H9 (cell line): ENCODE measurements around the gene ZER1. TPM values are rescaled to one million over a fixed set of nuclear protein-coding genes. Genes with fewer than 3 reads are reported as not detected.
"Not testable (repeated sequence)": the region's sequence is repeated elsewhere in the genome, so short reads cannot be mapped to it uniquely, and the experiment has no call there.

Experiments used
- DNase-seq: peaks from one replicate; pipeline ENCODE4 v3.0.0-alpha.2; 2017
- H2AFZ ChIP-seq: one replicate; pipeline ENCODE4 v1.6.1; 2013; ENCODE audit warnings: mild to moderate bottlenecking, low read length, control low read depth, moderate library complexity
- H2AK5ac ChIP-seq: 2 replicates; pipeline ENCODE4 v1.6.1; 2013; ENCODE audit warnings: low read length, control low read depth, mixed read lengths; ENCODE audit not compliant: insufficient read length
- H2BK120ac ChIP-seq: one replicate; pipeline ENCODE4 v1.6.1; 2013; ENCODE audit warnings: low read depth, mild to moderate bottlenecking, low read length, control low read depth, inconsistent platforms; ENCODE audit not compliant: poor library complexity, severe bottlenecking
- H2BK12ac ChIP-seq: 2 replicates; pipeline ENCODE4 v1.6.1; 2013; ENCODE audit warnings: low read length, control low read depth, mixed read lengths, low read depth; ENCODE audit not compliant: insufficient read length
- H2BK15ac ChIP-seq: 2 replicates; pipeline ENCODE4 v1.6.1; 2013; ENCODE audit warnings: low read depth, low read length, control low read depth
- H2BK20ac ChIP-seq: one replicate; pipeline ENCODE4 v1.6.1; 2013; ENCODE audit warnings: low read depth, mild to moderate bottlenecking, low read length, control low read depth, inconsistent platforms; ENCODE audit not compliant: poor library complexity, severe bottlenecking
- H2BK5ac ChIP-seq: 2 replicates; pipeline ENCODE4 v1.6.1; 2013; ENCODE audit warnings: low read length, control low read depth, mixed read lengths; ENCODE audit not compliant: insufficient read length
- H3K14ac ChIP-seq: 2 replicates; pipeline ENCODE4 v1.6.1; 2013; ENCODE audit warnings: low read length, control low read depth; ENCODE audit not compliant: insufficient read depth
- H3K18ac ChIP-seq: 2 replicates; pipeline ENCODE4 v1.6.1; 2013; ENCODE audit warnings: low read depth, mild to moderate bottlenecking, mixed read lengths, low read length, control low read depth; ENCODE audit not compliant: insufficient read length
- H3K23ac ChIP-seq: 2 replicates; pipeline ENCODE4 v1.6.1; 2013; ENCODE audit warnings: low read length, control low read depth, mixed read lengths, low read depth; ENCODE audit not compliant: insufficient read length
- H3K23me2 ChIP-seq: 2 replicates; pipeline ENCODE4 v1.6.1; 2013; ENCODE audit warnings: low read depth, mild to moderate bottlenecking, mixed read lengths, low read length, control low read depth; ENCODE audit not compliant: insufficient read length, poor library complexity, severe bottlenecking
- H3K27ac ChIP-seq: 2 replicates; pipeline ENCODE4 v1.5.1; 2013; ENCODE audit warnings: low read length, control low read depth, mixed read lengths, low read depth; ENCODE audit not compliant: insufficient read length
- H3K27me3 ChIP-seq: 2 replicates; pipeline ENCODE4 v1.6.1; 2013; ENCODE audit warnings: low read length, control low read depth, inconsistent platforms; ENCODE audit not compliant: insufficient read depth
- H3K4ac ChIP-seq: 2 replicates; pipeline ENCODE4 v1.6.1; 2013; ENCODE audit warnings: low read depth, mild to moderate bottlenecking, control low read depth, inconsistent platforms, low read length, moderate library complexity
- H3K4me1 ChIP-seq: 2 replicates; pipeline ENCODE4 v1.6.1; 2013; ENCODE audit warnings: low read length, control low read depth, inconsistent platforms; ENCODE audit not compliant: insufficient read depth
- H3K4me2 ChIP-seq: 2 replicates; pipeline ENCODE4 v1.6.1; 2013; ENCODE audit warnings: low read length, control low read depth, mixed read lengths; ENCODE audit not compliant: insufficient read length, insufficient read depth
- H3K56ac ChIP-seq: 2 replicates; pipeline ENCODE4 v1.6.1; 2013; ENCODE audit warnings: low read depth, mild to moderate bottlenecking, mixed read lengths, low read length, control low read depth; ENCODE audit not compliant: insufficient read length
- H3K79me1 ChIP-seq: 2 replicates; pipeline ENCODE4 v1.6.1; 2013; ENCODE audit warnings: low read depth, mild to moderate bottlenecking, moderate library complexity, low read length, control low read depth, inconsistent platforms; ENCODE audit not compliant: insufficient read depth, poor library complexity, severe bottlenecking
- H3K79me2 ChIP-seq: 2 replicates; pipeline ENCODE4 v1.6.1; 2013; ENCODE audit warnings: low read length, control low read depth, inconsistent platforms; ENCODE audit not compliant: insufficient read depth
- H3K9ac ChIP-seq: 2 replicates; pipeline ENCODE4 v1.6.1; 2013; ENCODE audit warnings: low read length, control low read depth, mixed read lengths; ENCODE audit not compliant: insufficient read length; ENCODE audit errors: extremely low read depth
- H3K9me3 ChIP-seq: one replicate; pipeline ENCODE4 v1.6.1; 2013; ENCODE audit warnings: low read depth, low read length, inconsistent platforms; ENCODE audit not compliant: control insufficient read depth
- H3T11ph ChIP-seq: one replicate; pipeline ENCODE4 v1.6.1; 2013; ENCODE audit warnings: mild to moderate bottlenecking, low read length, control low read depth, inconsistent platforms
- H4K20me1 ChIP-seq: one replicate; pipeline ENCODE4 v1.6.1; 2013; ENCODE audit not compliant: control insufficient read depth, insufficient read length, insufficient read depth
- H4K5ac ChIP-seq: 2 replicates; pipeline ENCODE4 v1.6.1; 2013; ENCODE audit warnings: low read depth, mild to moderate bottlenecking, mixed read lengths, low read length, control low read depth; ENCODE audit not compliant: insufficient read length
- H4K8ac ChIP-seq: replicated peaks from 2 replicates; pipeline ENCODE4 v1.6.1; 2013; ENCODE audit warnings: low read length, control low read depth, mixed read lengths, low read depth; ENCODE audit not compliant: insufficient read length
- H4K91ac ChIP-seq: 2 replicates; pipeline ENCODE4 v1.6.1; 2013; ENCODE audit warnings: low read depth, mild to moderate bottlenecking, moderate library complexity, mixed read lengths, low read length, control low read depth; ENCODE audit not compliant: insufficient read length
- H3K27ac Mint-ChIP-seq, 3 experiments: 2 replicates in 2 of 3; 3 replicates in 1 of 3; pipeline ENCODE4 v1.8.0; 2020 to 2021; ENCODE audit warnings: mixed read lengths in 3 of 3, mild to moderate bottlenecking in 1 of 3, moderate library complexity in 1 of 3
- H3K27me3 Mint-ChIP-seq: 2 replicates; pipeline ENCODE4 v1.8.0; 2021; ENCODE audit warnings: low read depth, mild to moderate bottlenecking, moderate library complexity, mixed read lengths
- H3K36me3 Mint-ChIP-seq, 3 experiments: 2 replicates in 2 of 3; 3 replicates in 1 of 3; pipeline ENCODE4 v1.8.0; 2020 to 2021; ENCODE audit warnings: low read depth in 3 of 3, mixed read lengths in 3 of 3; ENCODE audit not compliant: insufficient read depth in 1 of 3
- H3K4me1 Mint-ChIP-seq, 2 experiments: 2 replicates each; pipeline ENCODE4 v1.8.0; 2020; ENCODE audit warnings: mixed read lengths in 2 of 2
- H3K4me3 Mint-ChIP-seq, 2 experiments: 2 replicates in 1 of 2; 3 replicates in 1 of 2; pipeline ENCODE4 v1.8.0; 2020 to 2021; ENCODE audit warnings: mild to moderate bottlenecking in 2 of 2, mixed read lengths in 2 of 2, moderate library complexity in 1 of 2
- H3K9me3 Mint-ChIP-seq, 2 experiments: 2 replicates in 1 of 2; 3 replicates in 1 of 2; pipeline ENCODE4 v1.8.0; 2020; ENCODE audit warnings: mild to moderate bottlenecking in 2 of 2, mixed read lengths in 2 of 2, moderate library complexity in 1 of 2
- WGBS: extraction: QIAGEN DNeasy Blood & Tissue Kit; methylation state at CpG from one replicate; pipeline ENCODE4 v1.1.7; 2013; ENCODE audit warnings: missing lambda C conversion rate, low lambda C conversion rate, mixed read lengths; ENCODE audit not compliant: insufficient read length; ENCODE audit errors: extremely low coverage; 5-methylcytosine and 5-hydroxymethylcytosine counted together
- total RNA-seq: library from RNA; stranded (reverse); gene quantifications from 2 replicates; pipeline ENCODE4 v1.2.1, GENCODE V29; 2021
- TF ChIP-seq, protein P1 (sequence below): fragments of 200-600 bp; sonication (generic); conservative IDR thresholded peaks from 3 replicates; pipeline ENCODE4 v1.8.0; 2021; ENCODE audit warnings: antibody characterized with exemption, mild to moderate bottlenecking

Gene ZER1
- total RNA-seq, 1 experiment from 2014 or later, result 24.2 TPM

DNA sequence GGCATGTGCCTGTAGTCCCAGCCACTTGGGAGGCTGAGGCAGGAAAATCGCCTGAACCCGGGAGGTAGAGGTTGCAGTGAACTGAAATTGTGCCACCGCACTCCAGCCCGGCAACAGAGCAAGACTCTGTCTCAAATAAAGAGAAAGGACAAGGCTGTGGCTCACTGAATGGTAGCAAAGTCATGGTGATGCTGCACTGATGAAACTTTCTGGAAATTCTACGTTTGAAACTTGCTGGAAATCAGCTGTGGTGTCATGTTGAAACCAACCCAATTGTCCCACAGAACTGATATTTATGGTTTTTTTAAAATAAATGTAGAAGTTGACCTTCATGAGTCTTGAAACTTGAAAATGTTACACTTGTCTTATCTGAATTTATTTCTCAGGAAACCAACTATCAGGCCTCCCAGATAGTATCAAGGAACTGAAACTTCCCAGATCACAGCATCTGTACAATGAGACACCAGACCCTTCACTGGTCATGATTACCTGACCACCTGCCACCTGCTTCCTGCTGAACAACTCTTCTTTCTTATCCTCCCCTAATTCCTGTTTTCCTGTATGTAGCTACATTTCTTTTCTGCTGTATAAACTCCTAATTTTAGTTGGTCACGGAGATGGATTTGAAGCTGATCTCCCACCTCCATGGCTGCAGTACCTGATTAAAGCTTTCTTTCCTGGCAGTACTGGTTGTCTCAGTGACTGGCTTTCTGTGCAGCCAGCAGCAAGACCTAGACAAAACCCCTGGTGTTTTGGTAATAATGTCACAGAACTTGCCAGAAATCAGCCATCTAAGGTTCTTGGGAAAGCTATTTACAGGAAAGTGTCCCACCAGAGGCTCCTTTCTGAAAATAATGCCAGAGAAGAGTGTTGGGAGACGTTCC, 9.7 kb upstream of the ZER1 start:
- no peak overlapping the region for H3K18ac ChIP-seq

DNA sequence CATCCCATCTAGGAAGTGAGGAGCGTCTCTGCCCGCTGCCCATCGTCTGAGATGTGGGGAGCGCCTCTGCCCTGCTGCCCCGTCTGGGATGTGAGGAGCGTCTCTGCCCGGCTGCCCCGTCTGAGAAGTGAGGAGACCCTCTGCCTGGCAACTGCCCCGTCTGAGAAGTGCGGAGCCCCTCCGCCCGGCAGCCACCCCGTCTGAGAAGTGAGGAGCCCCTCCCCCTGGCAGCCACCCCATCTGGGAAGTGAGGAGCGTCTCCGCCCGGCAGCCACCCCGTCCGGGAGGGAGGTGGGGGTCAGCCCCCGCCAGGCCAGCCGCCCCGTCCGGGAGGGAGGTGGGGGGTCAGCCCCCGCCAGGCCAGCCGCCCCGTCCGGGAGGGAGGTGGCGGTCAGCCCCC, 8.4 kb upstream of the ZER1 start:
- not testable (repeated sequence) for H2BK20ac ChIP-seq, H2BK120ac ChIP-seq, H2BK15ac ChIP-seq, H3K9ac ChIP-seq, H2AFZ ChIP-seq, H3K4me1 ChIP-seq, H3K4me1 Mint-ChIP-seq, H3T11ph ChIP-seq, H4K20me1 ChIP-seq, H3K4me3 Mint-ChIP-seq, H3K27ac Mint-ChIP-seq, H4K5ac ChIP-seq, H3K27me3 ChIP-seq, H3K23me2 ChIP-seq, H3K23ac ChIP-seq, H4K8ac ChIP-seq, H3K14ac ChIP-seq, H3K27ac ChIP-seq, H3K27me3 Mint-ChIP-seq, H3K36me3 Mint-ChIP-seq, H3K4ac ChIP-seq, H2AK5ac ChIP-seq, H3K18ac ChIP-seq, H3K79me2 ChIP-seq, H2BK12ac ChIP-seq, H3K4me2 ChIP-seq, H2BK5ac ChIP-seq, H4K91ac ChIP-seq, H3K9me3 ChIP-seq, H3K79me1 ChIP-seq, H3K56ac ChIP-seq, DNase-seq
- no CpG with 5 or more reads among the region's 27 CpGs for WGBS
- H3K9me3 Mint-ChIP-seq, result peaks cover 16 to 22% of the 10 kb centered on the region in 2 experiments; a peak in 4 of 5 replicates

More for the DNA sequence above, 9.7 kb upstream of the ZER1 start:
- Histone ChIP-seq H2AFZ (no peak overlapping the region), H4K20me1 (no peaks in the 10 kb centered on the region), H4K5ac (no peak overlapping the region), H3K14ac (no peak overlapping the region), H3K79me2 (no peaks in the 10 kb centered on the region), H3K27ac (no peak overlapping the region), H4K8ac (no peak overlapping the region), H3K23me2 (no peaks in the 10 kb centered on the region), H2AK5ac (no peak overlapping the region), H2BK120ac (no peak overlapping the region), H3K23ac (no peak overlapping the region), H3K4me1 (no peaks in the 10 kb centered on the region), H3K4ac (no peak overlapping the region), H3K9me3 (no peaks in the 10 kb centered on the region), H3K56ac (no peak overlapping the region), H3K79me1 (no peaks in the 10 kb centered on the region), H2BK12ac (no peak overlapping the region), H3K4me2 (no peak overlapping the region), H2BK5ac (no peak overlapping the region), H4K91ac (no peak overlapping the region), H2BK15ac (no peak overlapping the region), H3T11ph (no peak overlapping the region), H3K9ac (no peak overlapping the region), H3K27me3 (no peaks in the 10 kb centered on the region), H2BK20ac (no peak overlapping the region)
- no peak for DNase-seq
- no CpG with 5 or more reads among the region's 7 CpGs for WGBS
- no peak overlapping the region for H3K4me3 Mint-ChIP-seq
- peaks cover 16% of the 10 kb centered on the region in 2 experiments for H3K9me3 Mint-ChIP-seq
- no peak overlapping the region for H3K27ac Mint-ChIP-seq
- peaks cover 5% of the 10 kb centered on the region for H3K27me3 Mint-ChIP-seq
- no peaks in the 10 kb centered on the region for H3K4me1 Mint-ChIP-seq
- TF ChIP-seq, protein P1, sequence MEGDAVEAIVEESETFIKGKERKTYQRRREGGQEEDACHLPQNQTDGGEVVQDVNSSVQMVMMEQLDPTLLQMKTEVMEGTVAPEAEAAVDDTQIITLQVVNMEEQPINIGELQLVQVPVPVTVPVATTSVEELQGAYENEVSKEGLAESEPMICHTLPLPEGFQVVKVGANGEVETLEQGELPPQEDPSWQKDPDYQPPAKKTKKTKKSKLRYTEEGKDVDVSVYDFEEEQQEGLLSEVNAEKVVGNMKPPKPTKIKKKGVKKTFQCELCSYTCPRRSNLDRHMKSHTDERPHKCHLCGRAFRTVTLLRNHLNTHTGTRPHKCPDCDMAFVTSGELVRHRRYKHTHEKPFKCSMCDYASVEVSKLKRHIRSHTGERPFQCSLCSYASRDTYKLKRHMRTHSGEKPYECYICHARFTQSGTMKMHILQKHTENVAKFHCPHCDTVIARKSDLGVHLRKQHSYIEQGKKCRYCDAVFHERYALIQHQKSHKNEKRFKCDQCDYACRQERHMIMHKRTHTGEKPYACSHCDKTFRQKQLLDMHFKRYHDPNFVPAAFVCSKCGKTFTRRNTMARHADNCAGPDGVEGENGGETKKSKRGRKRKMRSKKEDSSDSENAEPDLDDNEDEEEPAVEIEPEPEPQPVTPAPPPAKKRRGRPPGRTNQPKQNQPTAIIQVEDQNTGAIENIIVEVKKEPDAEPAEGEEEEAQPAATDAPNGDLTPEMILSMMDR, result no peak
- peaks cover 0 to 2% (median 0%) of the 10 kb centered on the region in 3 experiments; a peak in 2 of 7 replicates for H3K36me3 Mint-ChIP-seq
